Measurements from ENCODE around the gene OSGEP.

OSGEP gene

GRCh38 chr14:20493634-20494033 is 39.0 kb upstream of the OSGEP start:
- TF ChIP-seq, protein P1, sequence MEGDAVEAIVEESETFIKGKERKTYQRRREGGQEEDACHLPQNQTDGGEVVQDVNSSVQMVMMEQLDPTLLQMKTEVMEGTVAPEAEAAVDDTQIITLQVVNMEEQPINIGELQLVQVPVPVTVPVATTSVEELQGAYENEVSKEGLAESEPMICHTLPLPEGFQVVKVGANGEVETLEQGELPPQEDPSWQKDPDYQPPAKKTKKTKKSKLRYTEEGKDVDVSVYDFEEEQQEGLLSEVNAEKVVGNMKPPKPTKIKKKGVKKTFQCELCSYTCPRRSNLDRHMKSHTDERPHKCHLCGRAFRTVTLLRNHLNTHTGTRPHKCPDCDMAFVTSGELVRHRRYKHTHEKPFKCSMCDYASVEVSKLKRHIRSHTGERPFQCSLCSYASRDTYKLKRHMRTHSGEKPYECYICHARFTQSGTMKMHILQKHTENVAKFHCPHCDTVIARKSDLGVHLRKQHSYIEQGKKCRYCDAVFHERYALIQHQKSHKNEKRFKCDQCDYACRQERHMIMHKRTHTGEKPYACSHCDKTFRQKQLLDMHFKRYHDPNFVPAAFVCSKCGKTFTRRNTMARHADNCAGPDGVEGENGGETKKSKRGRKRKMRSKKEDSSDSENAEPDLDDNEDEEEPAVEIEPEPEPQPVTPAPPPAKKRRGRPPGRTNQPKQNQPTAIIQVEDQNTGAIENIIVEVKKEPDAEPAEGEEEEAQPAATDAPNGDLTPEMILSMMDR (IDR thresholded peaks at IDR 0.05; ENCODE audit: low read depth, low read length): no peak
- no peak for DNase-seq (ENCODE audit: extremely low read depth, low read depth)

DNA sequence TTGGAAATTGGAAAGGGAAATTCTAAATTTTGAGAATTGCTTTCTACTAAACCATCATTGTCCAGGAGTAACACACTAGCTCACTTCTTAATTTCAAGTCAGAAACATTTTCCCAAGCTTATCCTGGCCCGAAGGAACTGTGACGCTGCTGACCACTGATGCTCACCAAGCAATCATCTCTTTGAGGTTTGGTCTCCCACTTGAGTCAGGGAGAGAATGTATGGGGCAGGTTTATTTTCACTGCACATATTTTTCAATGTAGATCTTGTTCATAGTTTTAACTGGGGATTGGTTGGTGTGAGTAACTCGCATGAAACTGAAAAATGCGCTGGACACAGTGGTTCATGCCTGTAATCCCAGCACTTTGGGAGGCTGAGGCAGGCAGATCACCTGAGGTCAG is 37.9 kb upstream of the OSGEP start:
- DNase-seq (ENCODE audit: extremely low read depth, low read depth): no peak

GRCh38 chr14:20490563-20490962 is 36.0 kb upstream of the OSGEP start:
- DNase-seq (ENCODE audit: extremely low read depth, low read depth): no peak
- TF ChIP-seq, protein P1 (IDR thresholded peaks at IDR 0.05; ENCODE audit: low read depth, low read length): no peak

More for the DNA sequence above, 37.9 kb upstream of the OSGEP start:
- TF ChIP-seq, protein P1 (IDR thresholded peaks at IDR 0.05; ENCODE audit: low read depth, low read length): no peak

- no peak for DNase-seq (ENCODE audit: extremely low read depth, low read depth)
- TF ChIP-seq, protein P1 (IDR thresholded peaks at IDR 0.05; ENCODE audit: low read depth, low read length): no peak
Observed at GRCh38 chr14:20489093-20489994, 34.7 kb upstream of the OSGEP start.

DNA sequence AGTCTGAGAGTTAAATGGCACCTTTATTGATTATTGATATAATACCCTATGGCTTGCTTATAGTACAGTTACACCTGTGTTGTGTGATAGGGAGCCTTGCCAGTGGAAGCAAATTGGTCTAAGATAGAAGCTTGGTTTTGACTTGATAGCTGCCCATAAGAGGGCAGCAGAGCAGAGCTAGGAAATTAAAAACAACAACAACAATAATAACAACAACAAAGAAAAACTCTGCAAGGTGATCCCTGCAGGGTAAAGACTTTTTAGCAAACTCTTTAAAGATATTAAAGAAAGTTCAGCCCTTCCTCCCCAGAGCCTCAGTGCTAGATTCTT is 32.7 kb upstream of the OSGEP start:
- DNase-seq (ENCODE audit: extremely low read depth, low read depth): no peak
- TF ChIP-seq, protein P1 (IDR thresholded peaks at IDR 0.05; ENCODE audit: low read depth, low read length): no peak

DNA sequence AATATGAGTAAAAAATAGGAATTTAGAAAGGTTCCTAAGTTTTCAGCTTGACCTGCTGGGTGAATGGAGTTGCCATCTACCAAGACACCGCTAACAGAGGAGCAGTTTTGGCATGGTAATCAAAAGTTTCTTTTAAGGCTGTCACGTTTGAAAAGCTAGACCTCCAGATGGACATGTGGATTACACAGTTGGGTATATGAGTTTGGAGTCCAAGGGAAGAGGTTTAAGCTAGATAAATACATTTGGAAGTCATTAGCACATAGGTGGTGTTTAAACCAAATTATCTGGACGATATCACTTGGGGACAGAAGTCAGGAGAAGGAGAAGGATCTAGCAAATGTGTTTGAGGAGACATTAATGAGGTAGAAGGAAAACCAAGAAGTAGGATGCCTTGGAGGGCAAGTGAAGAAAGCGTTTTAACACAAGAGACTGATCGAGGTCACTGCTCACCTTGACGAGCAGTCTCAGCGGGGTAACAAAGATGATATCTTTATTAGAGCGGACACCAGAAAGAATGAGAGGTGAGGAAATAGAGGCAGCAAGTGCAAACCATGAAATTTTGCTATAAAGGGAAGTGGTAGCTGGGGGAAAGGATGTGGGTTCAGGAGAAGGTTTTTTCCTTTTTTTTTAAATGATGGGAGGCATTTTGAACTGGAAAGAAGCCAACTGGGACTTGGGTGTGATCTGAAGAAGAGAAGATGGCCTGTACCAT is 32.2 kb upstream of the OSGEP start:
- TF ChIP-seq, protein P1 (IDR thresholded peaks at IDR 0.05; ENCODE audit: low read depth, low read length): no peak
- DNase-seq (ENCODE audit: extremely low read depth, low read depth): no peak

DNA sequence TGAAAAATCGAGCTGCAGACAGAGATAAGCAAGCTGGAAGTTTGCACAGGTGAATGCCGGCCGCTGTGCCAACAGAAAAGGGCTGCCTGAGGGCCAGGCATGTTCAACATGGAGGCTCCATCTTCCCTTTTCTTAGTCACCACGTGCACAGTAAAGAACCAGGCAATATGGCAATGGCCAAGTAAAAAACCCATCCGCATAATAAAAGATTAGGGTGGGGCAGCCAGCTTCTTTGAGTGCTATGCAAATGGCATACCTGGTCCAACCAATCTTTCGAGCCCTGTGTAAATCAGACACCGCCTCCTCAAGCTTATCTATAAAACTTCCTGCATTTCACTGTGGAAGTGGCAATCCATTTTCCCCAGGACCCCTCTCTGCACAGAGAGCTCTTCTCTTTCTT is 31.3 kb upstream of the OSGEP start:
- DNase-seq (ENCODE audit: extremely low read depth, low read depth): no peak
- TF ChIP-seq, protein P1 (IDR thresholded peaks at IDR 0.05; ENCODE audit: low read depth, low read length): no peak

Data from AG09319 (cell line).